GM21381 (cell line): ENCODE measurements around the gene JPT2.

ENCODE experiments used
- ATAC-seq: cut with Tn5 transposase; IDR thresholded peaks from one replicate; pipeline ENCODE4 v1.9.1; 2021; ENCODE audit warnings: mild to moderate bottlenecking, moderate library complexity; ENCODE audit not compliant: unreplicated experiment

The JPT2 gene

GRCh38 chr16:1749152-1750117, 71.4 kb downstream of the JPT2 start:
- no peak for ATAC-seq
